Stomach (tissue), 9 donors: ENCODE measurements around the gene PPT2. TPM values are rescaled to one million over a fixed set of nuclear protein-coding genes. Genes with fewer than 3 reads are reported as not detected.

ENCODE experiments used
- DNase-seq, 2 donors: peaks; one replicate each; pipeline versions ENCODE4 v3.0.0 to v3.0.0-alpha.2; 2013 to 2019
- H3K27ac ChIP-seq, 5 donors: fragments of 200-600 bp in 4 of 5; sonication (generic) in 4 of 5; one replicate each; pipeline ENCODE4 v1.5.1; 2013 to 2019; ENCODE audit warnings: mild to moderate bottlenecking in 1 of 5, moderate library complexity in 1 of 5
- H3K27me3 ChIP-seq, 3 donors: fragments of 200-600 bp; sonication (generic); one replicate each; pipeline ENCODE4 v1.5.1; 2017 to 2019; ENCODE audit warnings: mixed run types in 1 of 3
- H3K36me3 ChIP-seq, 4 donors: fragments of 200-600 bp; sonication (generic); 1 replicate in 3 of 4; 2 replicates in 1 of 4; pipeline ENCODE4 v1.5.1; 2016 to 2019
- H3K4me1 ChIP-seq, 4 donors: fragments of 200-600 bp; sonication (generic); one replicate each; pipeline ENCODE4 v1.5.1; 2016 to 2019
- H3K4me3 ChIP-seq, 4 donors: fragments of 200-600 bp; sonication (generic) in 3 of 4; one replicate each; pipeline ENCODE4 v1.5.1; 2016 to 2019; ENCODE audit warnings: mild to moderate bottlenecking in 1 of 4
- H3K9me3 ChIP-seq, 4 donors: fragments of 200-600 bp; sonication (generic); one replicate each; pipeline ENCODE4 v1.5.1; 2016 to 2019
- CTCF ChIP-seq, 7 experiments: fragments of 450-650 bp in 4 of 7; fragments of 200-600 bp in 3 of 7; sonication (generic) in 3 of 7; IDR thresholded peaks; one replicate each; pipeline ENCODE4 v1.5.1; 2016 to 2019; ENCODE audit warnings: antibody characterized with exemption in 7 of 7, control low read depth in 2 of 7, mild to moderate bottlenecking in 1 of 7
- EP300 ChIP-seq: sonication (generic); formaldehyde crosslinking; IDR thresholded peaks from one replicate; pipeline ENCODE4 v1.6.1; 2017; ENCODE audit warnings: antibody characterized with exemption
- POLR2A ChIP-seq, 4 donors: fragments of 450-650 bp; IDR thresholded peaks; one replicate each; pipeline ENCODE4 v1.6.1; 2016; ENCODE audit warnings: antibody characterized with exemption in 4 of 4, control low read depth in 2 of 4, mild to moderate bottlenecking in 1 of 4, moderate library complexity in 1 of 4
- POLR2AphosphoS5 ChIP-seq, 3 donors: sonication (generic); formaldehyde crosslinking; IDR thresholded peaks; one replicate each; pipeline ENCODE4 v1.6.1; 2016; ENCODE audit warnings: antibody characterized with exemption in 3 of 3
- WGBS, 5 donors: extraction: QIAGEN DNeasy Blood & Tissue Kit in 3 of 5; methylation state at CpG; one replicate each; pipeline versions ENCODE4 v1.1.5 to v1.1.7; 2013 to 2018; 5-methylcytosine and 5-hydroxymethylcytosine counted together
- intact Hi-C: fragments of 100-400 bp; cut with DNase I; formaldehyde crosslinking; loops from one replicate; pipeline ENCODE4 v1.15.1; 2023; ENCODE audit warnings: low total_unique reads
- polyA plus RNA-seq, 3 donors: library from polyadenylated mRNA; stranded (reverse); fragments of 200-250 nt; gene quantifications; one replicate each; pipeline ENCODE4 v1.2.3, GENCODE V29; 2013
- total RNA-seq, 5 donors: library from RNA; depleted of rRNA; stranded (reverse); fragments of >200 nt; gene quantifications; one replicate each; pipeline versions ENCODE4 v1.1.0 to v1.2.3, GENCODE V29; 2014 to 2016
- donor health status: healthy with polysubstance abuse.
- donor health status: Bipolar disorder and iron deficiency.
- donor health status: healthy.

Gene PPT2
- total and polyA plus RNA-seq, 8 donors = 5.8 to 73.0 (median 10.7) TPM

GRCh38 chr6:32120573-32121059 lies 33.3 kb upstream of the PPT2 start:
- 90 to 96% (median 94%) methylated on average over 12 of the region's 12 CpGs for WGBS, 5 donors
- peaks cover 11 to 45% (median 23%) of the 10 kb centered on the region in 4 donors for H3K4me1 ChIP-seq
- TF ChIP-seq CTCF (IDR thresholded peaks at IDR 0.05) (no peak), POLR2AphosphoS5 (IDR thresholded peaks at IDR 0.05) (no peak), POLR2A (IDR thresholded peaks at IDR 0.05) (no peak), EP300 (no peak)
- intact Hi-C loops = no loop called here
- no peaks in the 10 kb centered on the region for H3K27me3 ChIP-seq
- H3K4me3 ChIP-seq = no peak overlapping the region
- no peak for DNase-seq
- H3K36me3 ChIP-seq = peaks cover 72 to 97% (median 95%) of the 10 kb centered on the region in 4 donors
- H3K9me3 ChIP-seq = no peaks in the 10 kb centered on the region
- no peak overlapping the region for H3K27ac ChIP-seq

GRCh38 chr6:32123681-32124080 lies 30.3 kb upstream of the PPT2 start:
- DNase-seq = no peak
- intact Hi-C loops = no loop called here
- no peaks in the 10 kb centered on the region for H3K27me3 ChIP-seq
- 69 to 89% (median 82%) methylated on average over 4 of the region's 4 CpGs for WGBS, 5 donors
- H3K9me3 ChIP-seq = no peaks in the 10 kb centered on the region
- no peak overlapping the region for H3K4me3 ChIP-seq
- peaks cover 46 to 81% (median 74%) of the 10 kb centered on the region in 4 donors for H3K36me3 ChIP-seq
- H3K27ac ChIP-seq = no peak overlapping the region
- TF ChIP-seq POLR2AphosphoS5 (IDR thresholded peaks at IDR 0.05) (no peak), EP300 (no peak), POLR2A (IDR thresholded peaks at IDR 0.05) (no peak), CTCF (IDR thresholded peaks at IDR 0.05) (no peak)
- H3K4me1 ChIP-seq = peaks cover 26 to 66% (median 44%) of the 10 kb centered on the region in 4 donors

GRCh38 chr6:32126880-32127279 lies 27.1 kb upstream of the PPT2 start:
- intact Hi-C loops = no loop called here
- TF ChIP-seq POLR2AphosphoS5 (IDR thresholded peaks at IDR 0.05) = no peak
- H3K4me3 ChIP-seq = peak overlapping the region; percentile 86 to 99 (median 92)
- peaks cover 21 to 51% (median 44%) of the 10 kb centered on the region in 4 donors for H3K36me3 ChIP-seq
- H3K27me3 ChIP-seq = no peaks in the 10 kb centered on the region
- no peak for DNase-seq
- 42 to 56% (median 47%) methylated on average over 8 of the region's 8 CpGs for WGBS, 5 donors
- H3K9me3 ChIP-seq = no peaks in the 10 kb centered on the region
- peak overlapping the region in 3 of 5 donors; percentile 85 to 92 (median 90) for H3K27ac ChIP-seq
- H3K4me1 ChIP-seq = peaks cover 26 to 65% (median 47%) of the 10 kb centered on the region in 4 donors

GRCh38 chr6:32127409-32127716 lies 26.6 kb upstream of the PPT2 start:
- intact Hi-C loops = no loop called here
- H3K9me3 ChIP-seq = no peaks in the 10 kb centered on the region
- 2 to 5% (median 4%) methylated on average over 9 of the region's 9 CpGs for WGBS, 5 donors
- peak overlapping the region; percentile 85 to 95 (median 90) for H3K27ac ChIP-seq
- TF ChIP-seq POLR2A (IDR thresholded peaks at IDR 0.05) (no peak), CTCF (IDR thresholded peaks at IDR 0.05) (no peak), POLR2AphosphoS5 (IDR thresholded peaks at IDR 0.05) (no peak), EP300 (no peak)
- H3K4me3 ChIP-seq = peak overlapping the region; percentile 86 to 99 (median 92)
- peaks cover 19 to 46% (median 40%) of the 10 kb centered on the region in 4 donors for H3K36me3 ChIP-seq
- H3K27me3 ChIP-seq = no peaks in the 10 kb centered on the region
- no peak for DNase-seq
- H3K4me1 ChIP-seq = peaks cover 26 to 65% (median 47%) of the 10 kb centered on the region in 4 donors
